Endothelial cell of umbilical vein (primary cell): ENCODE results near the gene COQ3. TPM values are rescaled to one million over a fixed set of nuclear protein-coding genes. Genes with fewer than 3 reads are reported as not detected.

Experiments used
- BruUV-seq: library from RNA; stranded (reverse); fragments of 400-500 nt; replicated peaks from 2 replicates; lab custom pipeline; 2021; lab: Mats Ljungman, UMichigan
- CTCF ChIA-PET: fragments of 300-600, 350-600 bp; sonication (Branson Sonifier 250); formaldehyde crosslinking; loops from one replicate; lab custom pipeline; 2021; ENCODE audit warnings: antibody characterized with exemption, inconsistent platforms; lab: Charles Lee
- POLR2A ChIA-PET: fragments of 300-600, 350-600 bp; sonication (Branson Sonifier 250); formaldehyde crosslinking; loops from one replicate; lab custom pipeline; 2021; ENCODE audit warnings: antibody characterized with exemption, inconsistent platforms; lab: Charles Lee
- DNase-seq: peaks from one replicate; pipeline ENCODE4 v3.0.0-alpha.2; 2011; ENCODE audit warnings: low read depth, low spot score
- FAIRE-seq: peaks from 2 replicates; lab custom pipeline; 2011; peaks lifted over from hg19 to GRCh38; lab: Jason Lieb, UNC
- H2AFZ ChIP-seq: 2 replicates; pipeline ENCODE4 v1.6.0; 2012; ENCODE audit warnings: low read depth, low read length, control low read depth, inconsistent platforms
- H3K27ac ChIP-seq: 2 replicates; pipeline ENCODE4 v1.5.1; 2011; ENCODE audit warnings: low read depth, mild to moderate bottlenecking, control low read depth, low read length, moderate library complexity; ENCODE audit not compliant: insufficient read depth
- H3K27me3 ChIP-seq, 2 experiments: 2 replicates each; pipeline versions ENCODE4 v1.6.0 to v1.6.1; 2011; ENCODE audit warnings: low read length in 2 of 2, mixed read lengths in 1 of 2; ENCODE audit not compliant: control insufficient read depth in 2 of 2, insufficient read depth in 2 of 2
- H3K36me3 ChIP-seq, 2 experiments: 2 replicates in 1 of 2; 3 replicates in 1 of 2; pipeline ENCODE4 v1.5.1; 2011; ENCODE audit warnings: low read length in 2 of 2, mild to moderate bottlenecking in 1 of 2, moderate library complexity in 1 of 2; ENCODE audit not compliant: control insufficient read depth in 2 of 2, insufficient read depth in 2 of 2; ENCODE audit errors: extremely low read depth in 1 of 2
- H3K4me1 ChIP-seq: 3 replicates; pipeline ENCODE4 v1.5.1; 2011; ENCODE audit warnings: mild to moderate bottlenecking, low read length; ENCODE audit not compliant: control insufficient read depth, insufficient read depth; ENCODE audit errors: extremely low read depth
- H3K4me2 ChIP-seq: 2 replicates; pipeline ENCODE4 v1.6.1; 2011; ENCODE audit warnings: low read length, control low read depth, mixed read lengths; ENCODE audit not compliant: insufficient read depth
- H3K4me3 ChIP-seq, 3 experiments: fragments of 200-600 bp in 1 of 3; sonication (generic), shearing (Covaris generic) in 1 of 3; replicated peaks in 1 of 3; 2 replicates each; pipeline ENCODE4 v1.5.1; 2011 to 2016; ENCODE audit warnings: control low read depth in 3 of 3, low read length in 3 of 3, mild to moderate bottlenecking in 2 of 3, inconsistent platforms in 1 of 3, low read depth in 1 of 3, moderate library complexity in 1 of 3; ENCODE audit not compliant: insufficient read depth in 1 of 3
- H3K79me2 ChIP-seq: 2 replicates; pipeline ENCODE4 v1.6.0; 2012; ENCODE audit warnings: low read length, inconsistent platforms; ENCODE audit not compliant: control insufficient read depth, insufficient read depth
- H3K9ac ChIP-seq: replicated peaks from 2 replicates; pipeline ENCODE3; 2011; ENCODE audit warnings: low read length, control low read depth; ENCODE audit not compliant: insufficient read depth; ENCODE audit errors: extremely low read depth
- H3K9me1 ChIP-seq: replicated peaks from 3 replicates; pipeline ENCODE4 v1.6.0; 2011; ENCODE audit warnings: mild to moderate bottlenecking, low read length; ENCODE audit not compliant: control insufficient read depth, insufficient read depth; ENCODE audit errors: extremely low read depth
- H3K9me3 ChIP-seq: replicated peaks from 2 replicates; pipeline ENCODE4 v1.5.1; 2012; ENCODE audit warnings: low read length, inconsistent platforms; ENCODE audit not compliant: control insufficient read depth, insufficient read depth
- H4K20me1 ChIP-seq: replicated peaks from 2 replicates; pipeline ENCODE3; 2011; ENCODE audit warnings: mild to moderate bottlenecking, low read length; ENCODE audit not compliant: control insufficient read depth, insufficient read depth; ENCODE audit errors: extremely low read depth
- CTCF ChIP-seq, 2 donors: IDR thresholded peaks; 1 replicate in 1 of 2; 2 replicates in 1 of 2; pipeline ENCODE4 v1.5.1; 2011; ENCODE audit warnings: low read length in 2 of 2, mild to moderate bottlenecking in 2 of 2, moderate library complexity in 2 of 2, control low read depth in 1 of 2, inconsistent platforms in 1 of 2, low read depth in 1 of 2; ENCODE audit not compliant: insufficient read depth in 1 of 2; ENCODE audit errors: extremely low read depth in 1 of 2
- EZH2 ChIP-seq: IDR thresholded peaks from 2 replicates; pipeline ENCODE4 v1.6.1; 2012; ENCODE audit warnings: borderline replicate concordance, low read depth, mild to moderate bottlenecking, moderate library complexity, low read length, inconsistent platforms; ENCODE audit not compliant: severe bottlenecking
- FOS ChIP-seq: IDR thresholded peaks from 2 replicates; pipeline ENCODE4 v1.6.1; 2011; ENCODE audit warnings: mild to moderate bottlenecking, low read length, moderate library complexity, borderline replicate concordance; ENCODE audit not compliant: insufficient read depth
- GATA2 ChIP-seq: IDR thresholded peaks from 2 replicates; pipeline ENCODE4 v1.7.0; 2011; ENCODE audit warnings: low read depth, mild to moderate bottlenecking, moderate library complexity, mixed read lengths, low read length; ENCODE audit not compliant: insufficient read length, insufficient read depth
- JUN ChIP-seq: IDR thresholded peaks from 2 replicates; pipeline ENCODE4 v1.6.1; 2011; ENCODE audit warnings: borderline replicate concordance, low read depth; ENCODE audit not compliant: insufficient read length, insufficient read depth
- MYC ChIP-seq: IDR thresholded peaks from one replicate; pipeline ENCODE4 v1.6.1; 2011; ENCODE audit warnings: mild to moderate bottlenecking, low read depth, low read length
- POLR2A ChIP-seq: IDR thresholded peaks from 2 replicates; pipeline ENCODE4 v1.6.1; 2012; ENCODE audit warnings: low read depth, mild to moderate bottlenecking, control low read depth, low read length
- POLR2AphosphoS5 ChIP-seq: IDR thresholded peaks from 2 replicates; pipeline ENCODE4 v1.6.1; 2012; ENCODE audit warnings: low read depth, mild to moderate bottlenecking, control low read depth, low read length, moderate library complexity; ENCODE audit not compliant: insufficient read depth
- dilution Hi-C: fragments of 300-500 bp; cut with MboI; formaldehyde crosslinking; loops from one replicate; pipeline ENCODE4 v1.15.0; 2019; ENCODE audit warnings: low sequenced_read_pairs; ENCODE audit not compliant: extremely low pct_ligation_motif_present
- intact Hi-C: fragments of 100-400 bp; cut with micrococcal nuclease; formaldehyde crosslinking; loops from one replicate; pipeline ENCODE4 v1.10.0; 2022
- polyA plus RNA-seq, 4 experiments: library from polyadenylated mRNA; depleted of rRNA in 3 of 4; stranded (reverse) in 3 of 4; unstranded in 1 of 4; fragments of >200 nt; gene quantifications; 2 replicates each; pipeline versions ENCODE4 v1.2.1 to v1.2.3, GENCODE V29; 2011 to 2012; ENCODE audit warnings: missing spikeins in 1 of 4
- total RNA-seq: library from RNA; stranded (reverse); gene quantifications from 2 replicates; pipeline ENCODE4 v1.2.3, GENCODE V29; 2021

COQ3 gene
- total and polyA plus RNA-seq, 2 donors (not counting 3 experiments of a cell fraction or from before 2014, with no cell fraction given), result 4.0 to 7.5 TPM

GRCh38 chr6:99390896-99391295 lies 3.1 kb downstream of the COQ3 start:
- H3K9me3 ChIP-seq, result no peaks in the 10 kb centered on the region
- BruUV-seq, result no TSS peak
- POLR2A ChIA-PET, result no interaction called here
- CTCF ChIA-PET, result no interaction called here
- no peak overlapping the region for H2AFZ ChIP-seq
- H3K9ac ChIP-seq, result no peak overlapping the region
- H3K9me1 ChIP-seq, result no peaks in the 10 kb centered on the region
- DNase-seq (no peak), FAIRE-seq (no peak)
- H3K4me1 ChIP-seq, result peaks cover 5% of the 10 kb centered on the region
- H3K79me2 ChIP-seq, result no peaks in the 10 kb centered on the region
- intact Hi-C loops, result no loop called here
- no peak overlapping the region for H3K4me3 ChIP-seq
- dilution Hi-C loops, result no loop called here
- no peaks in the 10 kb centered on the region for H3K36me3 ChIP-seq
- H3K27me3 ChIP-seq, result no peaks in the 10 kb centered on the region
- no peaks in the 10 kb centered on the region for H4K20me1 ChIP-seq
- TF ChIP-seq JUN (no peak), POLR2A (no peak), FOS (no peak), GATA2 (no peak), MYC (no peak)
- no peak overlapping the region for H3K4me2 ChIP-seq
- no peak overlapping the region for H3K27ac ChIP-seq

- Histone ChIP-seq H3K4me3 (no peak overlapping the region), H4K20me1 (no peaks in the 10 kb centered on the region), H3K4me2 (no peak overlapping the region), H3K9me3 (no peaks in the 10 kb centered on the region), H3K36me3 (no peaks in the 10 kb centered on the region), H3K27ac (no peak overlapping the region), H3K27me3 (no peaks in the 10 kb centered on the region), H3K9ac (no peak overlapping the region), H3K79me2 (no peaks in the 10 kb centered on the region), H3K4me1 (no peaks in the 10 kb centered on the region), H2AFZ (no peak overlapping the region), H3K9me1 (no peaks in the 10 kb centered on the region)
- dilution Hi-C loops (no loop called here), intact Hi-C loops (no loop called here)
- FAIRE-seq, result no peak
- TF ChIP-seq CTCF (IDR thresholded peaks at IDR 0.05; ENCODE audit: extremely low read depth in 1 of 2, insufficient read depth in 1 of 2, low read depth in 1 of 2, low read length in 2 of 2), result no peak
- no peak for TF ChIP-seq POLR2A
- no peak for TF ChIP-seq EZH2
- TF ChIP-seq MYC, result no peak
- no peak for TF ChIP-seq POLR2AphosphoS5
- CTCF ChIA-PET, result interaction anchor here (1.4 to 1.7 kb wide), 3 partner anchors 9 to 54 kb away, joined by 3 to 9 read pairs (median 7); partner anchors contain the start of gene COQ3
- BruUV-seq, result no TSS peak
- no peak for DNase-seq
- POLR2A ChIA-PET, result no interaction called here
Measured at GRCh38 chr6:99384507-99384906, 9.5 kb downstream of the COQ3 start.
